Measurements from ENCODE around the gene ATG10.
A peak's percentile ranks its signal among the peaks of the same experiment; 100 is the strongest.

Gene ATG10

GRCh38 chr5:82225525-82226172, 253.8 kb downstream of the ATG10 start:
- H3K79me2 ChIP-seq = no peaks in the 10 kb centered on the region
- H3K9me3 ChIP-seq (ENCODE audit: control insufficient read depth, low read length) = no peaks in the 10 kb centered on the region
- H3K4me1 ChIP-seq = no peaks in the 10 kb centered on the region
- no peak overlapping the region for H3K9ac ChIP-seq
- no peak overlapping the region for H3K4me2 ChIP-seq (ENCODE audit: low read length)
- peak overlapping the region; percentile 63 for H2AFZ ChIP-seq
- H3K27ac ChIP-seq = no peak overlapping the region
- H3K27me3 ChIP-seq (ENCODE audit: control insufficient read depth, insufficient read depth, low read length) = no peaks in the 10 kb centered on the region
- H3K4me3 ChIP-seq (ENCODE audit: low read depth, low read length) = no peak overlapping the region
- peak; percentile 93 for TF ChIP-seq CTCF (IDR thresholded peaks at IDR 0.05)
- H3K36me3 ChIP-seq (ENCODE audit: control insufficient read depth, insufficient read depth, low read length) = no peaks in the 10 kb centered on the region

- no peaks in the 10 kb centered on the region for H3K27me3 ChIP-seq (ENCODE audit: control insufficient read depth, insufficient read depth, low read length)
- TF ChIP-seq CTCF (IDR thresholded peaks at IDR 0.05) = no peak
- H3K9me3 ChIP-seq (ENCODE audit: control insufficient read depth, low read length) = no peaks in the 10 kb centered on the region
- no peak overlapping the region for H3K9ac ChIP-seq
- H2AFZ ChIP-seq = no peak overlapping the region
- H3K4me3 ChIP-seq (ENCODE audit: low read depth, low read length) = no peak overlapping the region
- H3K4me2 ChIP-seq (ENCODE audit: low read length) = no peak overlapping the region
- no peaks in the 10 kb centered on the region for H3K79me2 ChIP-seq
- no peak overlapping the region for H3K27ac ChIP-seq
- no peaks in the 10 kb centered on the region for H3K4me1 ChIP-seq
- H3K36me3 ChIP-seq (ENCODE audit: control insufficient read depth, insufficient read depth, low read length) = no peaks in the 10 kb centered on the region
Measured at GRCh38 chr5:82234885-82235284, 263.1 kb downstream of the ATG10 start.

- H3K27me3 ChIP-seq (ENCODE audit: control insufficient read depth, insufficient read depth, low read length) = no peaks in the 10 kb centered on the region
- H3K4me1 ChIP-seq = no peaks in the 10 kb centered on the region
- H3K36me3 ChIP-seq (ENCODE audit: control insufficient read depth, insufficient read depth, low read length) = no peaks in the 10 kb centered on the region
- no peak overlapping the region for H3K27ac ChIP-seq
- no peak for TF ChIP-seq CTCF (IDR thresholded peaks at IDR 0.05)
- no peak overlapping the region for H2AFZ ChIP-seq
- H3K4me2 ChIP-seq (ENCODE audit: low read length) = no peak overlapping the region
- no peaks in the 10 kb centered on the region for H3K9me3 ChIP-seq (ENCODE audit: control insufficient read depth, low read length)
- H3K9ac ChIP-seq = no peak overlapping the region
- H3K79me2 ChIP-seq = no peaks in the 10 kb centered on the region
- H3K4me3 ChIP-seq (ENCODE audit: low read depth, low read length) = no peak overlapping the region
Measured at GRCh38 chr5:82244151-82244550, 272.3 kb downstream of the ATG10 start.

GRCh38 chr5:82244854-82245635, 273.2 kb downstream of the ATG10 start:
- Histone ChIP-seq H2AFZ (peak overlapping the region; percentile 8), H3K9me3 (ENCODE audit: control insufficient read depth, low read length) (no peaks in the 10 kb centered on the region), H3K4me2 (ENCODE audit: low read length) (peak overlapping the region; percentile 39), H3K4me3 (ENCODE audit: low read depth, low read length) (no peak overlapping the region), H3K27ac (no peak overlapping the region), H3K4me1 (no peaks in the 10 kb centered on the region), H3K27me3 (ENCODE audit: control insufficient read depth, insufficient read depth, low read length) (no peaks in the 10 kb centered on the region), H3K9ac (no peak overlapping the region), H3K79me2 (no peaks in the 10 kb centered on the region), H3K36me3 (ENCODE audit: control insufficient read depth, insufficient read depth, low read length) (no peaks in the 10 kb centered on the region)
- peak; percentile 14 for TF ChIP-seq CTCF (IDR thresholded peaks at IDR 0.05)
